MCF 10A (cell line): ENCODE data around the gene CAMK1D. TPM values are rescaled to one million over a fixed set of nuclear protein-coding genes. Genes with fewer than 3 reads are reported as not detected.

Experiments
- BruUV-seq: library from RNA; stranded (reverse); fragments of 400-500 nt; replicated peaks from 2 replicates; lab custom pipeline; 2021; lab: Mats Ljungman, UMichigan
- CTCF ChIA-PET: fragments of 300-600 bp; sonication (Branson Sonifier 250); formaldehyde crosslinking; extraction: SDS; loops from one replicate; lab custom pipeline; 2021; ENCODE audit warnings: antibody characterized with exemption, inconsistent platforms; lab: Yijun Ruan, JAX
- POLR2A ChIA-PET: fragments of 300-600, 350-650 bp; sonication (Branson Sonifier 250); formaldehyde crosslinking; extraction: SDS; loops from one replicate; lab custom pipeline; 2020; ENCODE audit warnings: antibody characterized with exemption, inconsistent platforms; lab: Yijun Ruan, JAX
- DNase-seq: peaks from one replicate; pipeline ENCODE4 v3.0.0-alpha.2; 2018; ENCODE audit not compliant: unreplicated experiment
- H3K27ac Mint-ChIP-seq: one replicate; pipeline ENCODE4 v1.8.0; 2022; ENCODE audit warnings: mild to moderate bottlenecking, low read depth, mixed read lengths; ENCODE audit not compliant: unreplicated experiment
- H3K27me3 Mint-ChIP-seq: one replicate; pipeline ENCODE4 v1.8.0; 2022; ENCODE audit warnings: mixed read lengths; ENCODE audit not compliant: insufficient read depth, unreplicated experiment
- H3K36me3 Mint-ChIP-seq: one replicate; pipeline ENCODE4 v1.8.0; 2022; ENCODE audit warnings: mild to moderate bottlenecking, moderate library complexity, mixed read lengths; ENCODE audit not compliant: insufficient read depth, unreplicated experiment
- H3K4me1 Mint-ChIP-seq: one replicate; pipeline ENCODE4 v1.8.0; 2022; ENCODE audit warnings: mixed read lengths; ENCODE audit not compliant: insufficient read depth, unreplicated experiment
- H3K4me3 Mint-ChIP-seq: one replicate; pipeline ENCODE4 v1.8.0; 2022; ENCODE audit warnings: mild to moderate bottlenecking, moderate library complexity, mixed read lengths; ENCODE audit not compliant: unreplicated experiment
- H3K9me3 Mint-ChIP-seq: one replicate; pipeline ENCODE4 v1.8.0; 2022; ENCODE audit warnings: mixed read lengths; ENCODE audit not compliant: unreplicated experiment
- intact Hi-C: fragments of 100-400 bp; cut with micrococcal nuclease; formaldehyde crosslinking; loops from 2 replicates; pipeline ENCODE4 v1.14.1; 2022
- total RNA-seq: library from RNA; stranded (reverse); gene quantifications from 2 replicates; pipeline ENCODE4 v1.2.3, GENCODE V29; 2022
- TF ChIP-seq, protein P1 (sequence below): fragments of 200-600 bp; IDR thresholded peaks from one replicate; pipeline ENCODE4 v1.8.0; 2022; ENCODE audit warnings: antibody characterized with exemption, mild to moderate bottlenecking; ENCODE audit not compliant: unreplicated experiment

CAMK1D gene
- total RNA-seq, 1 experiment from 2014 or later: 1.7 TPM

DNA sequence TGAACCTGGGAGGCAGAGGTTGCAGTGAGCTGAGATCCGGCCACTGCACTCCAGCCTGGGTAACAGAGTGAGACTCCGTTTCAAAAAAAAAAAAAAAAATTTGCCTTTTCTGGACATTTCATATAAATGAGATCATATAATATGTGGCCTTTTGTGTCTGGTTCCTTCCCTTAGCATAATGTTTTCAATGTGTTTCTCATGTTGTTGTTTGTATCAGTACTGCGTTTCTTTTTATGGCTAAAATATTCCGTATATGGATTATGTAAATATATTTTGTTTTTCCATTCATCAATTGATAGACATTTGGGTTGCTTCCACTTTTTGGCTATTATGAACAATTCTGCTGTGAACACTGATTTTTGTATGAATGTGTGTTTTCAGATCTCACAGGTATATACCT is 394.6 kb downstream of the CAMK1D start:
- ChIA-PET CTCF (interaction anchor here (0.6 kb wide), 1 partner anchor 17 kb away, joined by 3 read pairs; no protein-coding TSS in a partner anchor), POLR2A (no interaction called here)
- Mint-ChIP-seq H3K4me1 (no peaks in the 10 kb centered on the region), H3K36me3 (no peaks in the 10 kb centered on the region), H3K4me3 (no peak overlapping the region), H3K27ac (no peak overlapping the region), H3K27me3 (no peaks in the 10 kb centered on the region), H3K9me3 (no peaks in the 10 kb centered on the region)
- TF ChIP-seq, protein P1, sequence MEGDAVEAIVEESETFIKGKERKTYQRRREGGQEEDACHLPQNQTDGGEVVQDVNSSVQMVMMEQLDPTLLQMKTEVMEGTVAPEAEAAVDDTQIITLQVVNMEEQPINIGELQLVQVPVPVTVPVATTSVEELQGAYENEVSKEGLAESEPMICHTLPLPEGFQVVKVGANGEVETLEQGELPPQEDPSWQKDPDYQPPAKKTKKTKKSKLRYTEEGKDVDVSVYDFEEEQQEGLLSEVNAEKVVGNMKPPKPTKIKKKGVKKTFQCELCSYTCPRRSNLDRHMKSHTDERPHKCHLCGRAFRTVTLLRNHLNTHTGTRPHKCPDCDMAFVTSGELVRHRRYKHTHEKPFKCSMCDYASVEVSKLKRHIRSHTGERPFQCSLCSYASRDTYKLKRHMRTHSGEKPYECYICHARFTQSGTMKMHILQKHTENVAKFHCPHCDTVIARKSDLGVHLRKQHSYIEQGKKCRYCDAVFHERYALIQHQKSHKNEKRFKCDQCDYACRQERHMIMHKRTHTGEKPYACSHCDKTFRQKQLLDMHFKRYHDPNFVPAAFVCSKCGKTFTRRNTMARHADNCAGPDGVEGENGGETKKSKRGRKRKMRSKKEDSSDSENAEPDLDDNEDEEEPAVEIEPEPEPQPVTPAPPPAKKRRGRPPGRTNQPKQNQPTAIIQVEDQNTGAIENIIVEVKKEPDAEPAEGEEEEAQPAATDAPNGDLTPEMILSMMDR: no peak
- no peak for DNase-seq
- intact Hi-C loops: no loop called here
- BruUV-seq: no TSS peak

DNA sequence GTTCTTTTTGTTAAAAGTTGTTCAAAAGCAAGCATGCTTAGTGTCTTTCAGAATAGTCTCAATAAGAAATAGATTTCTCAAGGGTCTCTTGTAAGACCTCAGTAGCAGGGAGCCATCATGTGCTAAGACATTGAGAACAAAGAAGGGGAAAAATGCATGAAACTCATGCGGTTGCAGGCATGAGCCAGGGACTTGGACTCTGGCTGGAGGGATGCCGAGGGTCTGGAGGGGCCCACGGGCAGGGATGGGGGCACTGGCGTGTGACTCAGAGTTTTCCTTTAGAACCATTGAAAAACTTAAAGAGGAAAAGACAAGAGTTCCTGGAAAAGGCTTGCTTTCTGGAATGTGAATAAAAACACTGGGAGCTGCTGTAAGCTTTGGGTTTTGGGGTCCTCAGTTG is 398.8 kb downstream of the CAMK1D start:
- Mint-ChIP-seq H3K9me3 (no peaks in the 10 kb centered on the region), H3K4me3 (no peak overlapping the region), H3K36me3 (no peaks in the 10 kb centered on the region), H3K27me3 (no peaks in the 10 kb centered on the region), H3K4me1 (no peaks in the 10 kb centered on the region), H3K27ac (no peak overlapping the region)
- BruUV-seq: no TSS peak
- intact Hi-C loops: no loop called here
- DNase-seq: no peak
- TF ChIP-seq, protein P1: no peak
- ChIA-PET CTCF (interaction anchor here (0.7 to 1.3 kb wide), 2 partner anchors 30 kb away, joined by 3 to 5 read pairs; no protein-coding TSS in a partner anchor), POLR2A (no interaction called here)

DNA sequence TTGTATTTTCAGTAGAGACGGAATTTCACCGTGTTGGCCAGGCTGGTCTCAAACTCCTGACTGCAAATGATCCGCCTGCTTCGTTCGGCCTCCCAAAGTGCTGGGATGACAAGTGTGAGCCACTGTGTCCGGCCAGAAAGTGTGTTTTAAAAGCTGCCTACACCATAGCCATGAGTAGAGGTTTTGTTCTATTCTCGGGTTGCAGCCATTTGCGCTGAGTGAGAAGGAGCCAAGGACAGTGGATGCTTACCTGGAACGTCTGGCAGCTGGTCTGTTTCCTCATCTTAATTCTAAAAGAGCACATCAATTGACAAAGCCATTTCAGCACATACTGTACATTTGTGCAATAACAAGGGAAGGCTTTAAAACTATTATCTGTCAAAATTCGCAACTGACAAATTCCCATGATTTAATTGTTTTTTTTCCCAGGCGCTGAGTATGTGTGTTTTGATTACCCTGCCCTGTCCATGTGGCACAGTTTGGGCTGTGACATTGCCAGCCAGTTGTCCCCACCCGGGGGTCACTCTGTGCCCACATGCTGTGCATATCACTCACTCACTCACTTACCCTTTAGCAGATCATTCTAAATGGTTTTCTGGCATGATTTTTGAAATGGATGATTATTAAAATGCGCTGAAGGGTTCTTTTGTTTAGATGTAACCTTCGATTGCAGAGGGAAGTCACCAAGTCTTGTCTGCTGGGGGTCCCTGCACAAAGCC is 400.6 kb downstream of the CAMK1D start:
- no peak overlapping the region for H3K27ac Mint-ChIP-seq

DNA sequence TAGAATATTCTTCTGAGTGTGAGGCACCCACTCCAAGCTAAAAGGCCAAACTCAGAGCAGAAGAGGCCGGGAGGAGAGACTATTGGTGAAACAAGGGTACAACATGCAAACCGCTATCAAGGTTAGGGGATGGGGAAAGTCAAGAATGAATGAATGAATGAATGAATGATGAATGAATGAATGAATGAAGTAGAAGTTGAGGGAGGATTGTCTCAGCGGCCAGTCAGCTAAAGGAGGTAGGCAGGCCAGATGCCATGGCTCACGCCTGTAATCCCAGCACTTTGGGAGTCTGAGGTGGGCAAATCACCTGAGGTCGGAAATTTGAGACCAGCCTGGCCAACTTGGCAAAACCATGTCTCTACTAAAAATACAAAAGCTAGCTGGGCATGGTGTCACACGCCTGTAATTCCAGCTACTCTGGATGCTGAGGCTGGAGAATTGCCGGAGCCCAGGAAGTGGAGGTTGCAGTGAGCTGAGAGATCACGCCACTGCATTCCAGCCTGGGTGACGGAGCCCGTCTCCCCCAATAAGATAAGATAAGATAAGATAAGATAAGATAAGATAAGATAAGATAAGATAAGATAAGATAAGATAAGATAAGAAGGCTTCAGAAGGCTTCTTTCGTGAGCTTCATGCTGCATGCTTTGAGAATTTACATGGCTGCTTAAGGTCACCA is 401.3 kb downstream of the CAMK1D start:
- no peak overlapping the region for H3K27ac Mint-ChIP-seq
- no peaks in the 10 kb centered on the region for H3K36me3 Mint-ChIP-seq
- H3K27me3 Mint-ChIP-seq: no peaks in the 10 kb centered on the region
- ChIA-PET CTCF (no interaction called here), POLR2A (no interaction called here)
- intact Hi-C loops: no loop called here
- no TSS peak for BruUV-seq
- no peak for DNase-seq
- H3K9me3 Mint-ChIP-seq: no peaks in the 10 kb centered on the region
- no peaks in the 10 kb centered on the region for H3K4me1 Mint-ChIP-seq
- TF ChIP-seq, protein P1: no peak
- H3K4me3 Mint-ChIP-seq: no peak overlapping the region

More for the DNA sequence above, 400.6 kb downstream of the CAMK1D start:
- Mint-ChIP-seq H3K4me3 (no peak overlapping the region), H3K36me3 (no peaks in the 10 kb centered on the region), H3K4me1 (no peaks in the 10 kb centered on the region), H3K9me3 (no peaks in the 10 kb centered on the region), H3K27me3 (no peaks in the 10 kb centered on the region)
- intact Hi-C loops: no loop called here
- no TSS peak for BruUV-seq
- no peak for DNase-seq
- TF ChIP-seq, protein P1: no peak
- POLR2A ChIA-PET: no interaction called here
- CTCF ChIA-PET: interaction anchor here (0.7 kb wide), 1 partner anchor 54 kb away, joined by 3 read pairs; no protein-coding TSS in a partner anchor
